Measurements from ENCODE around the gene AK9. TPM values are rescaled to one million over a fixed set of nuclear protein-coding genes. Genes with fewer than 3 reads are reported as not detected.
A peak's percentile ranks its signal among the peaks of the same experiment; 100 is the strongest.

Gene AK9
- total RNA-seq, 4 donors from 2014 or later = 3.1 to 9.5 (median 6.3) TPM

GRCh38 chr6:109705258-109705657 lies 14.3 kb upstream of the AK9 start:
- Histone ChIP-seq H3K27me3 (no peaks in the 10 kb centered on the region), H3K9me3 (no peaks in the 10 kb centered on the region), H3K4me3 (no peak overlapping the region), H3K27ac (no peak overlapping the region), H3K36me3 (no peaks in the 10 kb centered on the region), H3K4me1 (peaks cover 9% of the 10 kb centered on the region)
- no peak for TF ChIP-seq POLR2AphosphoS5 (IDR thresholded peaks at IDR 0.05)
- TF ChIP-seq CTCF (IDR thresholded peaks at IDR 0.05) = peak; percentile 92 to 96
- DNase-seq (ENCODE audit: low spot score in 2 of 2) = peak in 1 of 2 donors; percentile 79
- 15% methylated on average over 7 of the region's 7 CpGs for WGBS

- no peaks in the 10 kb centered on the region for H3K36me3 ChIP-seq
- H3K27me3 ChIP-seq = no peaks in the 10 kb centered on the region
- TF ChIP-seq POLR2A (IDR thresholded peaks at IDR 0.05) (no peak), CTCF (IDR thresholded peaks at IDR 0.05) (no peak), EP300 (IDR thresholded peaks at IDR 0.05) (no peak), POLR2AphosphoS5 (IDR thresholded peaks at IDR 0.05) (no peak)
- no peak overlapping the region for H3K4me3 ChIP-seq
- no peak overlapping the region for H3K27ac ChIP-seq
- H3K9me3 ChIP-seq = no peaks in the 10 kb centered on the region
- peaks cover 9% of the 10 kb centered on the region for H3K4me1 ChIP-seq
- WGBS = 63% methylated on average over 4 of the region's 4 CpGs
- no peak for DNase-seq (ENCODE audit: low spot score in 2 of 2)
These were observed 11.8 kb upstream of the AK9 start for GRCh38 chr6:109702791-109703190.

- no peaks in the 10 kb centered on the region for H3K36me3 ChIP-seq
- no peaks in the 10 kb centered on the region for H3K9me3 ChIP-seq
- H3K4me1 ChIP-seq = peaks cover 12% of the 10 kb centered on the region
- no peak for DNase-seq (ENCODE audit: low spot score in 2 of 2)
- no peak for TF ChIP-seq EP300 (IDR thresholded peaks at IDR 0.05)
- TF ChIP-seq POLR2A (IDR thresholded peaks at IDR 0.05) = no peak
- no peak for TF ChIP-seq POLR2AphosphoS5 (IDR thresholded peaks at IDR 0.05)
- TF ChIP-seq CTCF (IDR thresholded peaks at IDR 0.05) = no peak
- no peak overlapping the region for H3K27ac ChIP-seq
- 88% methylated on average over 2 of the region's 2 CpGs for WGBS
- no peaks in the 10 kb centered on the region for H3K27me3 ChIP-seq
- no peak overlapping the region for H3K4me3 ChIP-seq
These were observed 10.8 kb upstream of the AK9 start for GRCh38 chr6:109701774-109702173.

- no peak for DNase-seq (ENCODE audit: low spot score in 2 of 2)
- no peak overlapping the region for H3K4me3 ChIP-seq
- TF ChIP-seq POLR2AphosphoS5 (IDR thresholded peaks at IDR 0.05) (no peak), CTCF (IDR thresholded peaks at IDR 0.05) (no peak), EP300 (IDR thresholded peaks at IDR 0.05) (no peak), POLR2A (IDR thresholded peaks at IDR 0.05) (no peak)
- peaks cover 10% of the 10 kb centered on the region for H3K4me1 ChIP-seq
- no peaks in the 10 kb centered on the region for H3K9me3 ChIP-seq
- H3K27me3 ChIP-seq = no peaks in the 10 kb centered on the region
- no peaks in the 10 kb centered on the region for H3K36me3 ChIP-seq
- 78% methylated on average over 4 of the region's 4 CpGs for WGBS
- no peak overlapping the region for H3K27ac ChIP-seq
These were observed 10.2 kb upstream of the AK9 start for GRCh38 chr6:109701221-109701620.

DNA sequence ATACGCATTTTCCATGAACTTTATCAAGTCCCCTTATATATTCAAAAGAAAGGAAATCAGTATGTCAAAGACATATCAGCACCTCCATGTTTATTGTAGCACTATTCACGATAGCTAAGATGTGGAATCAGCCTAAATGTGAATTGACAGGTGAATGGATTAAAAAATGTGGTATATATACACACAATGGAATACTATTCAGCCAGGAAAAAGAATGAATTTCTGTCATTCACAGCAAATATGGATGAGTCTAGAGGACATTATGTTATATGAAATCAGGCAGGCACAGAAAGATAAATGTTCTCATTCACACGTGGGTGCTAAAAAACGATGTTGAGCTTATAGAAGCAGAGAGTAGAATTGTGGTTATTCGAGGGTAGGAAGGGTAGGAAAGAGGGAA lies 5.4 kb upstream of the AK9 start:
- 98% methylated on average over 5 of the region's 5 CpGs for WGBS
- no peak for TF ChIP-seq POLR2A (IDR thresholded peaks at IDR 0.05)
- TF ChIP-seq POLR2AphosphoS5 (IDR thresholded peaks at IDR 0.05) = no peak
- TF ChIP-seq CTCF (IDR thresholded peaks at IDR 0.05) = no peak
- no peak for DNase-seq (ENCODE audit: low spot score in 2 of 2)
- Histone ChIP-seq H3K27ac (no peak overlapping the region), H3K4me1 (peaks cover 23% of the 10 kb centered on the region), H3K36me3 (peaks cover 3% of the 10 kb centered on the region), H3K27me3 (no peaks in the 10 kb centered on the region), H3K9me3 (no peaks in the 10 kb centered on the region), H3K4me3 (no peak overlapping the region)
